H9 (cell line): Measurements from ENCODE around the gene GNLY. TPM values are rescaled to one million over a fixed set of nuclear protein-coding genes. Genes with fewer than 3 reads are reported as not detected.

Experiments
- DNase-seq: peaks from one replicate; pipeline ENCODE4 v3.0.0-alpha.2; 2017
- H2AFZ ChIP-seq: one replicate; pipeline ENCODE4 v1.6.1; 2013; ENCODE audit warnings: mild to moderate bottlenecking, low read length, control low read depth, moderate library complexity
- H2AK5ac ChIP-seq: 2 replicates; pipeline ENCODE4 v1.6.1; 2013; ENCODE audit warnings: low read length, control low read depth, mixed read lengths; ENCODE audit not compliant: insufficient read length
- H2BK120ac ChIP-seq: one replicate; pipeline ENCODE4 v1.6.1; 2013; ENCODE audit warnings: low read depth, mild to moderate bottlenecking, low read length, control low read depth, inconsistent platforms; ENCODE audit not compliant: poor library complexity, severe bottlenecking
- H2BK12ac ChIP-seq: 2 replicates; pipeline ENCODE4 v1.6.1; 2013; ENCODE audit warnings: low read length, control low read depth, mixed read lengths, low read depth; ENCODE audit not compliant: insufficient read length
- H2BK15ac ChIP-seq: 2 replicates; pipeline ENCODE4 v1.6.1; 2013; ENCODE audit warnings: low read depth, low read length, control low read depth
- H2BK20ac ChIP-seq: one replicate; pipeline ENCODE4 v1.6.1; 2013; ENCODE audit warnings: low read depth, mild to moderate bottlenecking, low read length, control low read depth, inconsistent platforms; ENCODE audit not compliant: poor library complexity, severe bottlenecking
- H2BK5ac ChIP-seq: 2 replicates; pipeline ENCODE4 v1.6.1; 2013; ENCODE audit warnings: low read length, control low read depth, mixed read lengths; ENCODE audit not compliant: insufficient read length
- H3K14ac ChIP-seq: 2 replicates; pipeline ENCODE4 v1.6.1; 2013; ENCODE audit warnings: low read length, control low read depth; ENCODE audit not compliant: insufficient read depth
- H3K18ac ChIP-seq: 2 replicates; pipeline ENCODE4 v1.6.1; 2013; ENCODE audit warnings: low read depth, mild to moderate bottlenecking, mixed read lengths, low read length, control low read depth; ENCODE audit not compliant: insufficient read length
- H3K23ac ChIP-seq: 2 replicates; pipeline ENCODE4 v1.6.1; 2013; ENCODE audit warnings: low read length, control low read depth, mixed read lengths, low read depth; ENCODE audit not compliant: insufficient read length
- H3K23me2 ChIP-seq: 2 replicates; pipeline ENCODE4 v1.6.1; 2013; ENCODE audit warnings: low read depth, mild to moderate bottlenecking, mixed read lengths, low read length, control low read depth; ENCODE audit not compliant: insufficient read length, poor library complexity, severe bottlenecking
- H3K27ac ChIP-seq: 2 replicates; pipeline ENCODE4 v1.5.1; 2013; ENCODE audit warnings: low read length, control low read depth, mixed read lengths, low read depth; ENCODE audit not compliant: insufficient read length
- H3K27me3 ChIP-seq: 2 replicates; pipeline ENCODE4 v1.6.1; 2013; ENCODE audit warnings: low read length, control low read depth, inconsistent platforms; ENCODE audit not compliant: insufficient read depth
- H3K4ac ChIP-seq: 2 replicates; pipeline ENCODE4 v1.6.1; 2013; ENCODE audit warnings: low read depth, mild to moderate bottlenecking, control low read depth, inconsistent platforms, low read length, moderate library complexity
- H3K4me1 ChIP-seq: 2 replicates; pipeline ENCODE4 v1.6.1; 2013; ENCODE audit warnings: low read length, control low read depth, inconsistent platforms; ENCODE audit not compliant: insufficient read depth
- H3K4me2 ChIP-seq: 2 replicates; pipeline ENCODE4 v1.6.1; 2013; ENCODE audit warnings: low read length, control low read depth, mixed read lengths; ENCODE audit not compliant: insufficient read length, insufficient read depth
- H3K56ac ChIP-seq: 2 replicates; pipeline ENCODE4 v1.6.1; 2013; ENCODE audit warnings: low read depth, mild to moderate bottlenecking, mixed read lengths, low read length, control low read depth; ENCODE audit not compliant: insufficient read length
- H3K79me1 ChIP-seq: 2 replicates; pipeline ENCODE4 v1.6.1; 2013; ENCODE audit warnings: low read depth, mild to moderate bottlenecking, moderate library complexity, low read length, control low read depth, inconsistent platforms; ENCODE audit not compliant: insufficient read depth, poor library complexity, severe bottlenecking
- H3K79me2 ChIP-seq: 2 replicates; pipeline ENCODE4 v1.6.1; 2013; ENCODE audit warnings: low read length, control low read depth, inconsistent platforms; ENCODE audit not compliant: insufficient read depth
- H3K9ac ChIP-seq: 2 replicates; pipeline ENCODE4 v1.6.1; 2013; ENCODE audit warnings: low read length, control low read depth, mixed read lengths; ENCODE audit not compliant: insufficient read length; ENCODE audit errors: extremely low read depth
- H3K9me3 ChIP-seq: one replicate; pipeline ENCODE4 v1.6.1; 2013; ENCODE audit warnings: low read depth, low read length, inconsistent platforms; ENCODE audit not compliant: control insufficient read depth
- H3T11ph ChIP-seq: one replicate; pipeline ENCODE4 v1.6.1; 2013; ENCODE audit warnings: mild to moderate bottlenecking, low read length, control low read depth, inconsistent platforms
- H4K20me1 ChIP-seq: one replicate; pipeline ENCODE4 v1.6.1; 2013; ENCODE audit not compliant: control insufficient read depth, insufficient read length, insufficient read depth
- H4K5ac ChIP-seq: 2 replicates; pipeline ENCODE4 v1.6.1; 2013; ENCODE audit warnings: low read depth, mild to moderate bottlenecking, mixed read lengths, low read length, control low read depth; ENCODE audit not compliant: insufficient read length
- H4K8ac ChIP-seq: replicated peaks from 2 replicates; pipeline ENCODE4 v1.6.1; 2013; ENCODE audit warnings: low read length, control low read depth, mixed read lengths, low read depth; ENCODE audit not compliant: insufficient read length
- H4K91ac ChIP-seq: 2 replicates; pipeline ENCODE4 v1.6.1; 2013; ENCODE audit warnings: low read depth, mild to moderate bottlenecking, moderate library complexity, mixed read lengths, low read length, control low read depth; ENCODE audit not compliant: insufficient read length
- H3K27ac Mint-ChIP-seq, 3 experiments: 2 replicates in 2 of 3; 3 replicates in 1 of 3; pipeline ENCODE4 v1.8.0; 2020 to 2021; ENCODE audit warnings: mixed read lengths in 3 of 3, mild to moderate bottlenecking in 1 of 3, moderate library complexity in 1 of 3
- H3K27me3 Mint-ChIP-seq: 2 replicates; pipeline ENCODE4 v1.8.0; 2021; ENCODE audit warnings: low read depth, mild to moderate bottlenecking, moderate library complexity, mixed read lengths
- H3K36me3 Mint-ChIP-seq, 3 experiments: 2 replicates in 2 of 3; 3 replicates in 1 of 3; pipeline ENCODE4 v1.8.0; 2020 to 2021; ENCODE audit warnings: low read depth in 3 of 3, mixed read lengths in 3 of 3; ENCODE audit not compliant: insufficient read depth in 1 of 3
- H3K4me1 Mint-ChIP-seq, 2 experiments: 2 replicates each; pipeline ENCODE4 v1.8.0; 2020; ENCODE audit warnings: mixed read lengths in 2 of 2
- H3K4me3 Mint-ChIP-seq, 2 experiments: 2 replicates in 1 of 2; 3 replicates in 1 of 2; pipeline ENCODE4 v1.8.0; 2020 to 2021; ENCODE audit warnings: mild to moderate bottlenecking in 2 of 2, mixed read lengths in 2 of 2, moderate library complexity in 1 of 2
- H3K9me3 Mint-ChIP-seq, 2 experiments: 2 replicates in 1 of 2; 3 replicates in 1 of 2; pipeline ENCODE4 v1.8.0; 2020; ENCODE audit warnings: mild to moderate bottlenecking in 2 of 2, mixed read lengths in 2 of 2, moderate library complexity in 1 of 2
- CTCF ChIP-seq: fragments of 200-600 bp; sonication (generic); conservative IDR thresholded peaks from 3 replicates; pipeline ENCODE4 v1.8.0; 2021; ENCODE audit warnings: antibody characterized with exemption, mild to moderate bottlenecking
- WGBS: extraction: QIAGEN DNeasy Blood & Tissue Kit; methylation state at CpG from one replicate; pipeline ENCODE4 v1.1.7; 2013; ENCODE audit warnings: missing lambda C conversion rate, low lambda C conversion rate, mixed read lengths; ENCODE audit not compliant: insufficient read length; ENCODE audit errors: extremely low coverage; 5-methylcytosine and 5-hydroxymethylcytosine counted together
- total RNA-seq: library from RNA; stranded (reverse); gene quantifications from 2 replicates; pipeline ENCODE4 v1.2.1, GENCODE V29; 2021

The GNLY gene
- total RNA-seq, 1 experiment from 2014 or later, result not detected

- H3K14ac ChIP-seq, result no peak overlapping the region
- H2BK5ac ChIP-seq, result no peak overlapping the region
- no peak overlapping the region for H3K23ac ChIP-seq
- DNase-seq, result no peak
- no peaks in the 10 kb centered on the region for H3K79me2 ChIP-seq
- H3K27ac ChIP-seq, result no peak overlapping the region
- H4K5ac ChIP-seq, result no peak overlapping the region
- no peak overlapping the region for H3K9ac ChIP-seq
- Mint-ChIP-seq H3K4me1 (peaks cover 5 to 13% of the 10 kb centered on the region in 2 experiments), H3K36me3 (no peaks in the 10 kb centered on the region), H3K27me3 (peaks cover 10% of the 10 kb centered on the region), H3K9me3 (peaks cover 4 to 5% of the 10 kb centered on the region in 2 experiments; a peak in 4 of 5 replicates), H3K27ac (no peak overlapping the region), H3K4me3 (no peak overlapping the region)
- no peak overlapping the region for H4K8ac ChIP-seq
- H4K20me1 ChIP-seq, result no peaks in the 10 kb centered on the region
- H3K56ac ChIP-seq, result no peak overlapping the region
- no peaks in the 10 kb centered on the region for H3K9me3 ChIP-seq
- no peak overlapping the region for H2BK120ac ChIP-seq
- no peak overlapping the region for H4K91ac ChIP-seq
- no peak overlapping the region for H2BK15ac ChIP-seq
- no peak for TF ChIP-seq CTCF
- H3K18ac ChIP-seq, result no peak overlapping the region
- H3T11ph ChIP-seq, result no peak overlapping the region
- H3K23me2 ChIP-seq, result no peaks in the 10 kb centered on the region
- no peaks in the 10 kb centered on the region for H3K79me1 ChIP-seq
- no peak overlapping the region for H2AFZ ChIP-seq
- H3K27me3 ChIP-seq, result no peaks in the 10 kb centered on the region
- H2AK5ac ChIP-seq, result no peak overlapping the region
- no peak overlapping the region for H2BK20ac ChIP-seq
- no peak overlapping the region for H3K4ac ChIP-seq
- no peak overlapping the region for H2BK12ac ChIP-seq
- H3K4me1 ChIP-seq, result no peaks in the 10 kb centered on the region
- no peak overlapping the region for H3K4me2 ChIP-seq
- WGBS, result no CpG with 5 or more reads among the region's 6 CpGs
These were observed 25.6 kb downstream of the GNLY start for GRCh38 chr2:85719609-85720240.
